Raji (cell line): ENCODE results near the gene KRT78.

ENCODE experiments used
- POLR2A ChIP-seq: IDR thresholded peaks from 2 replicates; pipeline ENCODE4 v1.6.1; 2011; ENCODE audit warnings: low read depth, low read length, control low read depth; ENCODE audit not compliant: insufficient read depth

KRT78 gene

GRCh38 chr12:52873832-52874572 is 25.2 kb upstream of the KRT78 start:
- TF ChIP-seq POLR2A = no peak

- no peak for TF ChIP-seq POLR2A
Measured at GRCh38 chr12:52873513-52873831, 24.7 kb upstream of the KRT78 start.

GRCh38 chr12:52872644-52873389 is 24.0 kb upstream of the KRT78 start:
- TF ChIP-seq POLR2A = no peak

GRCh38 chr12:52871291-52872039 is 22.7 kb upstream of the KRT78 start:
- no peak for TF ChIP-seq POLR2A

GRCh38 chr12:52870361-52871290 is 21.8 kb upstream of the KRT78 start:
- TF ChIP-seq POLR2A = no peak

GRCh38 chr12:52867642-52868041 is 18.8 kb upstream of the KRT78 start:
- TF ChIP-seq POLR2A = no peak

- no peak for TF ChIP-seq POLR2A
Measured at GRCh38 chr12:52867152-52867551, 18.4 kb upstream of the KRT78 start.

- TF ChIP-seq POLR2A = no peak
Measured at GRCh38 chr12:52865090-52865944, 16.5 kb upstream of the KRT78 start.

- no peak for TF ChIP-seq POLR2A
Measured at GRCh38 chr12:52862023-52862422, 13.2 kb upstream of the KRT78 start.

GRCh38 chr12:52861511-52861910 is 12.7 kb upstream of the KRT78 start:
- no peak for TF ChIP-seq POLR2A

GRCh38 chr12:52860102-52860823 is 11.5 kb upstream of the KRT78 start:
- no peak for TF ChIP-seq POLR2A

- no peak for TF ChIP-seq POLR2A
Measured at GRCh38 chr12:52857500-52857899, 8.7 kb upstream of the KRT78 start.

- no peak for TF ChIP-seq POLR2A
Measured at GRCh38 chr12:52856787-52857186, 8.0 kb upstream of the KRT78 start.
